Ovary (tissue), 3 donors: ENCODE measurements around the gene MPP2.
"Not testable (repeated sequence)": the region's sequence is repeated elsewhere in the genome, so short reads cannot be mapped to it uniquely, and the experiment has no call there.

ENCODE experiments used
- CTCF ChIP-seq, 3 donors: fragments of 450-650 bp in 2 of 3; fragments of 200-600 bp in 1 of 3; IDR thresholded peaks; one replicate each; pipeline versions ENCODE4 v1.5.1 to v1.8.0; 2016 to 2022; ENCODE audit warnings: antibody characterized with exemption in 3 of 3, mild to moderate bottlenecking in 1 of 3
- EP300 ChIP-seq: sonication (generic); formaldehyde crosslinking; IDR thresholded peaks from one replicate; pipeline ENCODE4 v1.6.1; 2017; ENCODE audit warnings: antibody characterized with exemption
- POLR2A ChIP-seq: fragments of 450-650 bp; IDR thresholded peaks from one replicate; pipeline ENCODE4 v1.6.1; 2017; ENCODE audit warnings: antibody characterized with exemption, mild to moderate bottlenecking, moderate library complexity
- donor health status: DM: no; HTN: no; CAD: no.

- TF ChIP-seq CTCF (IDR thresholded peaks at IDR 0.05); POLR2A; EP300: not testable (repeated sequence)
These were observed 12.8 kb downstream of the MPP2 start for GRCh38 chr17:43894494-43894893.
